CD4-positive, alpha-beta T cell treated with Interferon alpha-2 for 1 hour (primary cell): ENCODE measurements around the gene THSD7B.
"Not testable (repeated sequence)": the region's sequence is repeated elsewhere in the genome, so short reads cannot be mapped to it uniquely, and the experiment has no call there.

ENCODE experiments used
- DNase-seq, 2 donors: peaks; one replicate each; pipeline ENCODE4 v3.0.0-alpha.2; 2020 to 2022

The THSD7B gene

GRCh38 chr2:137435162-137435561, 669.8 kb downstream of the THSD7B start:
- DNase-seq: no peak

- no peak for DNase-seq
Observed at GRCh38 chr2:137437386-137437785, 672.0 kb downstream of the THSD7B start.

GRCh38 chr2:137444970-137445369, 679.6 kb downstream of the THSD7B start:
- DNase-seq: no peak

DNA sequence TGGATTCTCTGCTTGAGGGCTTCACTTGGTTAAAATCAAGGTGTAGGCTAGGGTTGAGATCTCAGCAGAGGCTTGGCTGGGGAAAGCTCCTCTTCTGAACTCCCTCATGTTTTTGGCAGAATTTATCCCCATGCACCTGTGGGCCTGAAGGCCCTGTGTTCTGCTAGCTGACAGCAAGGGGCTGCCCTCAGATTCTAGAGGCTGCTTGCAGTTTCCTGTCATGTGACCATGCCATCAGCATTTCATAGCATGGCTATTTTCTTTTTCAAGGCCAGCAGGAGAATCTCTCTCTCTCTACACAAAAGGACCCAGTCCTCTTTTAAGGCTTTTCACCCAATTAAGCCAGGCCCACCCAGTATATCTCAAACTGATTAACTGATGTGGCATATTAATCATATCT, 684.1 kb downstream of the THSD7B start:
- no peak for DNase-seq

DNA sequence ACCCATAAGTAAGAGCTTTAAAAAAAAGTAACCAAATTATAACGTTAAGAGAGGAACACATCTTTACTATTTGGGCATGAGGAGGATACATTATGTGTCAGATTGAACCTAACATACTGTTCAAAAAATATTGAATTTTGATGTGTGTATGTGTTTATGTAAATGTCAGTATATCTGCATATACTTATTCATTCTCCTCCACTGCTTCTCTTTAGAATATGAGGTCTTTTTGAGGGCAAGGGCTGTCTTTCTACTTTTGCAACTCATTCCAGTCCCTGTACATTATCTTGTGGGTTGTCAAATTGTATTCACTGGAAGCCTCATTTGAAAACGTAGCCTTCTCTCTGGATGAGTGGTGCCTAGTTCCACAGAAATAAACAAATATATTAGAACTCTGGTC, 689.5 kb downstream of the THSD7B start:
- DNase-seq: no peak

DNA sequence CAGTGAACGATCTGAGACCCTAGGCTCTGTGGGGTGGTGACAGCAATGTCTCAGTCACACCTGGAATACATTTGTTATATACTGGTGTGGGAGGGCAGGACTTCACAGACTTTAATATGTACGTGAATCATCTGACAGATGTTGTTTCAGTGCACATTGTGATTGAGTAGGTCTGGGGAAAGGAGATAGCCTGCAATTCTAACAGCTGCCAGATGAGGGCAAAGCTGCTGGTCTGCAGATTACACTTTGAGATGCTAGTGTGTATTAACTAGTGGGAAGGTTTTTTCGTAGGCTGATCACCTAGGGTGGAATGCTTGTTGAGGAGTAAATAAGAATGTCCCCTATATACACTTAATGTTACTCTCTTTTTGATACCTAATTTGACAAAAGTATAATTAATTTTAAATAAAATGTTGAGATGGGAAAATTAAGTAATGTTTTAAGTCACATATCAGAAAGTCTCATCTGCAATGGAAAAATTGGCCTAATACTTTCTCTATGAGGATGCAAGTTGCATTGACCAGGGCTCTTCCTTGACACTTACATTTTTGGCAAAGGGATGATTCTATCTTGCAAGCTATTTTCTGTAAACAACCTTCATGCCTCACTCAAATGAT, 702.0 kb downstream of the THSD7B start:
- DNase-seq: peak in 1 of 2 donors; percentile 1

GRCh38 chr2:137493261-137493660, 727.9 kb downstream of the THSD7B start:
- no peak for DNase-seq

- DNase-seq: no peak
Observed at GRCh38 chr2:137500599-137500998, 735.3 kb downstream of the THSD7B start.

- no peak for DNase-seq
Observed at GRCh38 chr2:137507237-137507636, 741.9 kb downstream of the THSD7B start.

- DNase-seq: no peak
Observed at GRCh38 chr2:137508739-137509384, 743.5 kb downstream of the THSD7B start.

DNA sequence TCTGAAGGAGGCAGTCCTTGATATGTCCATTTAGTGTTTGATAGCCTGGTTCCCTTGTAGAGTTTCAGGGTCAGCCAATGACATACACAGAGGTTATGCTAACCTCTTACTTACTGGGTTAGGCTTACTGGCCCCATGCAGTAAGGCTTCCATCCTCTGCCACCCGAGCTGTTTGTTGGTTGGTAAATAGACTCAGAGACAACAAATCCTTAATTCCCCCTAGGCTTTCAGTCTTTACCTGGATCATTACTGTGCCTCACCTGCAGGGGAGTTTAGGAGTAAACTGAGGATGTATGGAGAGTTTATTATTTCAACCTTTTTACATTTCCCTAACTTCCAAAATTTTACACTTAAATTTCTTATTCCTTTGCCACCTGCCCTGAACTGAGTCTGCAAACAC, 746.2 kb downstream of the THSD7B start:
- no peak for DNase-seq

DNA sequence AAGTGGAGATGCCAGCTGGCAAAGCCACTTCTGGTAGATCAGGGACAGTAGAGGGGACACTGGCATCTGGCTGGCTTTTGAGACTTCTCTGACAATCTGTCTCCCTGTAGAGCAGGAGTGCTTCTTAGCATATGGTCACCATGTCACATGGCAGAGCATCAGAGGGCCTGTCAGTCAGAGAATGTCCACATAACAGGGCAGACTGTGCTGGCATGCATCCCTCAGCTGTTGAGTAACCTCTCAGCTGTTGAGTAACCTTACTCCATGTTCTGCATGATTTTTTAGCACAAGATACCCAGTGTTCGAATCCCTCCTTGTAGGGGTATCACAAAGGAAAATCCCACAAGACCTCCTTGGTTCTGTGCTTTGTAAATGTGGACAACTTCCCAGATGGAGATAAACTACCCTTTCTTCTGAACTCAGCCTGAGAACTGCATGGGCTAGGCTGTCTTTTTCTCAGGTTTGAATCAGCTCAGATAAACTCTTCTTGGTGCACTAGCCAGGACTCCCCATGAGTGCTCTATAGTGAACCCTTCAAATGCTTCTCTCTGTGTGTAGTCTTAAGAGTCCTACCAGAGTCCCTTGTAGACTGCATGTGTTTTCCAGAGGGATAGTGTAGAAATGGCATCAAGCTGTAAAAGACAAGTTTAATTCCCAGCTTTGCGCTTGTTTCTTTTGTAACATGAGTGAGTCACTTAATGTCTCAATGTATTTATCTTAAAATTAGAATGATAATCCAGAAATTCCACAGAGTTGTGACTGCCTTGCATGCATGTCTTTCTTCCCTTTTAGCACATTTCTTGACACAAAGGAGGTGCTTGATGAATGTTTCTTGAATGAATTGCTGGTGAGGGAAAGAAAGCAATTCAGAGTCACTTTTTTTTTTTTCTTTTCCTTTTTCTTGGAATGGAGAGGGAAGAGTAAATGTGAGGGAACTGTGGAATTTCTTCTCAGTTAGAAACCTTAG, 756.6 kb downstream of the THSD7B start:
- no peak for DNase-seq

GRCh38 chr2:137522620-137523011, 757.3 kb downstream of the THSD7B start:
- no peak for DNase-seq

DNA sequence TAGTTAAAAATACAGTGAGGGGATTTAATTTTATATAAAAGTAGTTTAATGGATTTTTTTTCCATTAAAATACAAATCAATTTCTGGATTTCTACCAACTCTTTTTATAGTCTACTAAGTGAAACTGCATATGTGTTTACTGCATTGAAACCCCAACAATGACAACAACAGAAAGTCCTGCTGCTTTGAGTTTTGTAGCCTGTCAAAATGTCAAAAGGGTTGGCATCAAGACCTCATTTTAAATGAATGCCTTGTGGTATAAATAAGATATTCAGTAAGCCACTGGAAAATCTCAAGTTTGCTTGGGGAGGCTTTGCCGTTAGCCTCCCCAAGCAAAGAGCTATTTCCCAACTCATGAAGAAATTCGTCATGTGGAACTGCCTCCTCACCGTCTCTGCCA, 758.6 kb downstream of the THSD7B start:
- no peak for DNase-seq

GRCh38 chr2:137525132-137525531, 759.8 kb downstream of the THSD7B start:
- DNase-seq: no peak

DNA sequence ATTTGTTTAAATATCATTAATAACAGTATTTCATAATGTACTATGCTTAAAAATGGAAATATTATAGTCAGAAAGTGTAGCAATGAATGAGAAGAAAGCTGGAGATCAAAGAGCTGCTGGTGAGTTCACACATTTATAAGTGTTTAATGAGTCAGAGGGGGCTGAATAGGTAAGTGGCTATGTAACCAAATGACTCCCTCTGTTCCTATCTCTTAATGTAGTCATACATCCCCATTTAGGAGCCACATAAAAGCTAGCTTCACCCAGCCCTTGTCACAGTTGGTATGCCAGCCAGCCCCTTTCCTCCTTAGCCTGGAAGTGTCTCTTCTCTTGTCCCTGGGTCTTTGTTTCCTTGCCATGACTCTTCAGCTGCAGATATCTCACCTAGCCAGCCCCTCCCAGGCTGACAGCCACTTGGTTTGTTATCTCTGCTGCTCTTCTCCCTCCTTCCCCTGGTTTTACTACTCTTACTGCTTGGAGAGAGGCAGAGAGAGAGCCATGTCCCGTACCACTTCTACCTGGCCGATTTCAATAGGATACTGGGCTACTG, 760.4 kb downstream of the THSD7B start:
- no peak for DNase-seq

- no peak for DNase-seq
Observed at GRCh38 chr2:137535897-137536296, 770.6 kb downstream of the THSD7B start.

- no peak for DNase-seq
Observed at GRCh38 chr2:137539336-137539735, 774.0 kb downstream of the THSD7B start.

DNA sequence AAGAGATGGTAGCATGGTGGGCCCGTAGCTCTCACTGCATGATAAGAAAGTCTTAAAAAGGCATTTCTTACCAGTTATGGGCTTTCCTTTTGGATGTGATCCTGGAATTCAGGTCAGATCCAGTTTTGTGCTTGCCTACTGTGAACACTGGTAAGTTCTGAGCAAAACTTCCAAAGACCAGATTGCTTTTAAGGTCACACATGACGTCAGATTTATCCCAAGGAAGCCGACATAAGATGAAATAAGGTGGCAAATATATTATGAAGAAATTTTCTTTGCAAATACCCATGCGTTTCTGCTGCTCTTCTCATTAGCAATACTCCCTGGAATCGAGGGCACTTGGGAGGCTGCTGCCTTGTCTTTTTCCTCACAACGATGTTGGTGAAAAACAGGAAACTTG, 782.5 kb downstream of the THSD7B start:
- no peak for DNase-seq

DNA sequence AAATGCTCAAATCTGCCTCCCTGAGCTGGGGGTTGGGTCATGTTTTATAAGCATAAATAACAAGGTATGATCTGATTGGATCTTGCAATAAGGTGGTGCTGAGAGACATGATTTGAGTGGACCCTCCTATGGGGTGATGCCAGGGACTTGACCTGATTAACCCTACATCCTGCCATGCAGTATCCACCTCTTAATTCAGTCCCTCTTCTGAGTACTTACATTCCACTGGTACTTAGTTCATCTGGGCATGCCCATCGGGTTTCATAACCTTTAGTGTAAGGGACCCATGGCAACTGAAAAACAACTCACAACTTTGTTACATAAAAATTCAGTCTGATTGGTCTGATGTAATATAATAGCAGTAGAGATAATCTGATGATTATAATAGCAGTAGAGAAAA, 801.0 kb downstream of the THSD7B start:
- DNase-seq: no peak

- no peak for DNase-seq
Observed at GRCh38 chr2:137570484-137570883, 805.1 kb downstream of the THSD7B start.

DNA sequence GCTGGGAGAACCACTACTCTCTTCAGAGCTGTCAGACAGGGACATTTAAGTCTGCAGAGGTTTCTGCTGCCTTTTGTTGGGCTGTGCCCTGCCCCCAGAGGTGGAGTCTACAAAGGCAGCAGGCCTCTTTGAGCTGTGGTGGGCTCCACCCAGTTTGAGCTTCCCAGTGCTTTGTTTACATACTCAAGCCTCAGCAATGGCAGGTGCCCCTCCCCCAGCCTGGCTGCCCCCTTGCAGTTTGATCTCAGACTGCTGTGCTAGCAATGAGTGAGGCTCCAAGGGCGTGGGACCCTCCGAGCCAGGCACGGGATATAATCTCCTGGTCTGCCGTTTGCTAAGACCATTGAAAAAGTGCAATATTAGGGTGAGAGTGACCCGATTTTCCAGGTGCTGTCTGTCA, 822.5 kb downstream of the THSD7B start:
- DNase-seq: not testable (repeated sequence)

DNA sequence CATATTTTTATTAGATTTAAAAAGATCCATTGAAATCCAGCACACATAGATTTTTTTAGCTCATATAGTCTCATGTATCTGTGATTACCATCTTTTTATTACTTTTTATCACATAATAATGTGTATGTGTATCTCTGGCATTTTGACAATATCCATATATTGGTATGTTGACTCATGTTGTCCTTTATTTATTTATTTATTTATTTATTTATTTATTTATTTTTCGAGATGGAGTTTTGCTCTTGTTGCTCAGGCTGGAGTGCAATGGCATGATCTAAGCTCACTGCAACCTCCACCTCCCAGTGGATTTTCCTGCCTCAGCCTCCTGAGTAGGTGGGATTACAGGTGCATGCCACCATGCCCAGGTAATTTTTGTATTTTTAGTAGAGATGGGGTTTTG, 823.2 kb downstream of the THSD7B start:
- not testable (repeated sequence) for DNase-seq

GRCh38 chr2:137590102-137590501, 824.8 kb downstream of the THSD7B start:
- DNase-seq: no peak
